ENCODE data around the gene AUNIP. TPM values are rescaled to one million over a fixed set of nuclear protein-coding genes. Genes with fewer than 3 reads are reported as not detected.

AUNIP gene
- total and polyA plus RNA-seq, 2 donors (not counting 3 experiments of a cell fraction or from before 2014, with no cell fraction given): 1.8 to 4.5 TPM

GRCh38 chr1:25904943-25905679, 45.9 kb upstream of the AUNIP start:
- peak overlapping the region; percentile 71 for H3K27ac ChIP-seq (ENCODE audit: insufficient read depth, low read depth, low read length)
- H3K36me3 ChIP-seq (ENCODE audit: control insufficient read depth in 2 of 2, extremely low read depth in 1 of 2, insufficient read depth in 2 of 2, low read length in 2 of 2): peaks cover 16 to 27% of the 10 kb centered on the region in 2 experiments
- intact Hi-C loops (cut with micrococcal nuclease): loop anchor here (1.0 to 10.0 kb wide), 5 partner anchors 8 to 250 kb away; partner anchors contain the start of genes FAM110D, PAFAH2 and PDIK1L
- dilution Hi-C loops (cut with MboI; ENCODE audit: extremely low pct_ligation_motif_present, low sequenced_read_pairs): no loop called here
- H3K4me1 ChIP-seq (ENCODE audit: control insufficient read depth, extremely low read depth, insufficient read depth, low read length): peaks cover 17% of the 10 kb centered on the region
- no peaks in the 10 kb centered on the region for H3K9me3 ChIP-seq (replicated peaks; ENCODE audit: control insufficient read depth, insufficient read depth, low read length)
- no peak for TF ChIP-seq EZH2 (IDR thresholded peaks at IDR 0.05; ENCODE audit: borderline replicate concordance, low read depth, low read length, severe bottlenecking)
- TF ChIP-seq POLR2A (IDR thresholded peaks at IDR 0.05; ENCODE audit: low read depth, low read length): peak; percentile 72
- TF ChIP-seq MYC (IDR thresholded peaks at IDR 0.05; ENCODE audit: low read depth, low read length): no peak
- TF ChIP-seq FOS (IDR thresholded peaks at IDR 0.05; ENCODE audit: borderline replicate concordance, insufficient read depth, low read length): no peak
- TF ChIP-seq, protein P1, sequence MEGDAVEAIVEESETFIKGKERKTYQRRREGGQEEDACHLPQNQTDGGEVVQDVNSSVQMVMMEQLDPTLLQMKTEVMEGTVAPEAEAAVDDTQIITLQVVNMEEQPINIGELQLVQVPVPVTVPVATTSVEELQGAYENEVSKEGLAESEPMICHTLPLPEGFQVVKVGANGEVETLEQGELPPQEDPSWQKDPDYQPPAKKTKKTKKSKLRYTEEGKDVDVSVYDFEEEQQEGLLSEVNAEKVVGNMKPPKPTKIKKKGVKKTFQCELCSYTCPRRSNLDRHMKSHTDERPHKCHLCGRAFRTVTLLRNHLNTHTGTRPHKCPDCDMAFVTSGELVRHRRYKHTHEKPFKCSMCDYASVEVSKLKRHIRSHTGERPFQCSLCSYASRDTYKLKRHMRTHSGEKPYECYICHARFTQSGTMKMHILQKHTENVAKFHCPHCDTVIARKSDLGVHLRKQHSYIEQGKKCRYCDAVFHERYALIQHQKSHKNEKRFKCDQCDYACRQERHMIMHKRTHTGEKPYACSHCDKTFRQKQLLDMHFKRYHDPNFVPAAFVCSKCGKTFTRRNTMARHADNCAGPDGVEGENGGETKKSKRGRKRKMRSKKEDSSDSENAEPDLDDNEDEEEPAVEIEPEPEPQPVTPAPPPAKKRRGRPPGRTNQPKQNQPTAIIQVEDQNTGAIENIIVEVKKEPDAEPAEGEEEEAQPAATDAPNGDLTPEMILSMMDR (IDR thresholded peaks at IDR 0.05; ENCODE audit: extremely low read depth in 1 of 2, insufficient read depth in 1 of 2, low read depth in 1 of 2, low read length in 2 of 2): peak in 1 of 2 donors; percentile 3
- TF ChIP-seq MAX (IDR thresholded peaks at IDR 0.05; ENCODE audit: insufficient read depth, insufficient read length): no peak
- no peak for TF ChIP-seq GATA2 (IDR thresholded peaks at IDR 0.05; ENCODE audit: insufficient read depth, insufficient read length, low read depth, low read length)
- no peak for TF ChIP-seq JUN (IDR thresholded peaks at IDR 0.05; ENCODE audit: borderline replicate concordance, insufficient read depth, insufficient read length, low read depth)
- TF ChIP-seq POLR2AphosphoS5 (IDR thresholded peaks at IDR 0.05; ENCODE audit: insufficient read depth, low read depth, low read length): no peak
- CTCF ChIA-PET: interaction anchor here (1.1 to 15.3 kb wide), 5 partner anchors 10 to 93 kb away, joined by 3 to 404 read pairs (median 4); partner anchors contain the start of gene PAFAH2
- FAIRE-seq (peak; percentile 80), DNase-seq (ENCODE audit: low read depth, low spot score) (peak; percentile 91)
- peak overlapping the region; percentile 87 for H3K9ac ChIP-seq (replicated peaks; ENCODE audit: extremely low read depth, insufficient read depth, low read length)
- peaks cover 45% of the 10 kb centered on the region for H3K79me2 ChIP-seq (ENCODE audit: control insufficient read depth, insufficient read depth, low read length)
- TSS peak; percentile 25 for BruUV-seq (replicated peaks)
- POLR2A ChIA-PET: interaction anchor here (0.7 to 1.6 kb wide), 5 partner anchors 9 to 92 kb away, joined by 3 to 20 read pairs (median 4); partner anchors contain the start of gene PAFAH2
- peaks cover 3 to 4% of the 10 kb centered on the region in 2 experiments for H3K27me3 ChIP-seq (ENCODE audit: control insufficient read depth in 2 of 2, insufficient read depth in 2 of 2, low read length in 2 of 2)
- peak overlapping the region; percentile 5 for H2AFZ ChIP-seq (ENCODE audit: low read depth, low read length)
- H4K20me1 ChIP-seq (replicated peaks; ENCODE audit: control insufficient read depth, extremely low read depth, insufficient read depth, low read length): no peaks in the 10 kb centered on the region
- H3K4me3 ChIP-seq (replicated peaks in 1 of 3; ENCODE audit: insufficient read depth in 1 of 3, low read depth in 1 of 3, low read length in 3 of 3): peak overlapping the region; percentile 33 to 96 (median 88)
- peak overlapping the region; percentile 96 for H3K4me2 ChIP-seq (ENCODE audit: insufficient read depth, low read length)
- no peaks in the 10 kb centered on the region for H3K9me1 ChIP-seq (replicated peaks; ENCODE audit: control insufficient read depth, extremely low read depth, insufficient read depth, low read length)
